Epidermal melanocyte (primary cell): ENCODE data around the gene SVOPL.
"Not testable (repeated sequence)": the region's sequence is repeated elsewhere in the genome, so short reads cannot be mapped to it uniquely, and the experiment has no call there.

Experiments used
- DNase-seq: peaks from one replicate; pipeline ENCODE4 v3.0.0; 2011; ENCODE audit warnings: low spot score; ENCODE audit not compliant: insufficient read length

SVOPL gene

DNA sequence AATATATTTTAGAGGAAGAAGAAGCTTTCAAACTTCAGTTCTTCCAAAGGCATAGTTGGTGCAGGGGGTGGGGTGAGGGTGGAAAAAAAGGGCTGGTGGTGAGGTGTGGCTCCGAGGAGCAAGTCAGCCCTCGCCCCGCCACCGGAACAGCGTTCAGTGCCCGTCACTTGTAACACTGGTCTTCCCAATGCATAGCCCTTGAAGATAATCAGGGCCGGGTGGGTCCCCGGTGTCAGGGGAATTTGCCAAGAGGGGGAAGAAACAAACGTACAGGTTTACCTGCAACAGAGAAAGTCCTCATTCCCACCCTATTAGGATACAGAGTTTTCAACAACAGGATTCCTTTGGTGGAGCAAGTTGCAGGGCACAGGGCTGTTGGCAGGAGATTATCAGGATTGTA, 1.5 kb downstream of the SVOPL start:
- no peak for DNase-seq

GRCh38 chr7:138698281-138698680, 2.9 kb downstream of the SVOPL start:
- DNase-seq: no peak

DNA sequence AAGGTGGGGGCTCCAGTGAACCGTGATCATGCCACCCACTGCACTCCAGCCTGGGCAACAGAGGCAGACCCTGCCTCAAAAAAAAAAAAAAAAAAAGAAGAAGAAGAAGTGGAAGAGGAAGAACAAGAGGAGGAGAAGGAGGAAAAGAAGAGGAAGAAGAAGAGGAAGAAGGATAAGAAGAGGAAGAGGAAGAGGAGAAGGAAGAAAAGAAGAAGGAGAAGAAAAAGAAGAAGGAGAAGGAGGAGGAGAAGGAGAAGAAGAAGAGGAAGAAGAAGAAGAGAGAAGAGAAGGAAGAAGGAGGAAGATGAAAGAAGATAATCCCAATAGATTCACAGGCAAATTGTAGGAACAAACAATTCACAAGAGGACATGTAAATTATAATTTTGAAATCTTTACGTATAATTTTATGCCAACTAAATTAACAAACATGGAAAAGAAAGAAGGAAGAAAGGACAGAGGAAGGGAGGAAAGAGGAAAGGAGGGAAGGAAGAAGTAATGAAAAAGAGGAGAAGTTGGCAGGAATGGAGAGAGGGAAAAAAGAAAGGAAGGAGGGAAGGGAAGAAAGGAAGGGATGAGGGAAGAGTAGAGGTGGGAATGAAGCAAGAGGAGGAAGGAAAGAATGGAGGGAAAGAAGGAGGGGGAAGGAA, 3.5 kb downstream of the SVOPL start:
- DNase-seq: no peak

DNA sequence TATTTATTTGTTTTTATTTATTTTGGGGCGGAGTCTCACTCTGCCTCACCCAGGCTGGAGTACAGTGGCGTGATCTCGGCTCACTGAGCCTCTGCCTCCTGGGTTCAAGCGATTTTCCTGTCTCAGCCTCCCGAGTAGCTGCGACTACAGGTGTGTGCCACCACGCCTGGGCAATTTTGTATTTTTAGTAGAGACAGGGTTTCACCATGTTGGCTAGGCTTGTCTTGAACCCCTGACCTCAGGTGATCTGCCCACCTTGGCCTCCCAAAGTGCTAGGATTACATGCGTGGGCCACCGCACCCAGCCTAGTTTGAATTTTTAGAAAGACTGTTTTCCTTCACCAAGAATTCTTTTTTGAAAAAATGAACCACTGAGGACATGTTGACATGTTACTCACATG, 5.4 kb downstream of the SVOPL start:
- DNase-seq: not testable (repeated sequence)

DNA sequence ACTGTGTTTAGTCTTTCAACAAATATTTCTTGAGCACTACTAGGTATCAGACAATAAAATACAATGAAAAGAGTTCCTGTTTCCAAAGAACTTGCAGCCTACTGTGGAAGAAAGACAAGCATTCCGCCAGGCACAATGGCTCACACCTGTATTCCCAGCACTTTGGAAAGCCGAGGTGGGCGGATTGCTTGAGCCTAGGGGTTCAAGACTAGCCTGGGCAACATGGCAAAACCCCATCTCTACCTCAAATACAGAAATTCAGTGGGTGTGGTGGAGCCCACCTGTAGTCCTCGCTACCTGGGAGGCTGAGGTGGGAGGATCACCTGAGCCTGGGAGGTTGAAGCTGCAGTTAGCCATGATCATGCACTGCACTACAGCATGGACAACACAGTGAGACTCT, 6.1 kb downstream of the SVOPL start:
- no peak for DNase-seq

GRCh38 chr7:138691178-138691577, 10.0 kb downstream of the SVOPL start:
- no peak for DNase-seq

DNA sequence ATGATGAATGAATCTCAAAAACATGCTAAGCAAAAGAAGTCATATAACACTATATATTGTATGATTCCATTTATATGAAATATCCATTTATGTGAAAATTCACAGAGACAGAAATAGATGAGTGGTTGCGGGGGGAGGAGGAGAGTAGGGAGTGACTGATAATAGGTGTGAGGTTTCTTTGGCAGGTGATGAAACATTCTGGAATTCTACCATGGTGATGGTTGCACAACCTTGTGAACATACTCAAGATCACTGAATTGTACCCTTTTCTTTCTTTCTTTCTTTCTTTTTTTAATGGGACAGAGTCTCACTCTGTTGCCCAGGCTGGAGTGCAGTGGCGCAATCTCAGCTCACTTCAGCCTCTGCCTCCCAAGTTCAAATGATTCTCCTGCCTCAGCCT, 10.7 kb downstream of the SVOPL start:
- DNase-seq: no peak

DNA sequence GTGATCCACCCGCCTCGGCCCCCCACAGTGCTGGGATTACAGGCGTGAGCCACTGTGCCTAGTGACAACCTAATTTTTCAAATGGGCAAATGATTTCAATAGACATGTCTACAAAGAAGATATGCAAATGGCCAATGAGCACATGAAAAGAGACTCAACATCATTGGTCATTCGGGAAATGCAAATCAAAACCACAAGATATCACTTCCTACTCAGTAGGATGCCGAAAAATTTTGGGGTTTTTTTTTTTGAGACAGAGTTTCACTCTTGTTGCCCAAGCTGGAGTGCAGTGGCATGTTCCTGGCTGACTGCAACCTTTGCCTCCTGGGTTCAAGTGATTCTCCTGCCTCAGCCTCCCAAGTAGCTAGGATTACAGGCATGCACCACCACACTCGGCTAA, 13.1 kb downstream of the SVOPL start:
- DNase-seq: not testable (repeated sequence)

GRCh38 chr7:138684340-138684739, 16.8 kb downstream of the SVOPL start:
- DNase-seq: no peak

DNA sequence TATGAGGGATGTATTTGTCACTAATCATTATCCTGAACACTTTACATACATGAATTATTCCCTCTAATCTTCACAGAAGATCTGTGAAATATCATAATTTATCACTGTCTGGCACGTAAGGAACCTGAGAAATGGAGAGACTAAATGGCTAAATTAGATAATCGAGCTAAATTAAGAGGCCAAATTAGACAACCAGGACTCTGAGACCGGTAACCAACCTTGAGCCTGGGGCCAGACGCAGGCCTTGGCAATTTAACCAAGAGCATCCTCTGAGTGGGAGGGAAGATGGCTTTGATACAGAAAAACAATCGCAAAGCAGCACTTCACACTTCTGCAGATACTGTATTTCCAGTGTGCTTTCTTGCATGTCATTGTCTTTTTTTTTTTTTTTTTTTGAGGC, 21.4 kb downstream of the SVOPL start:
- DNase-seq: no peak

- DNase-seq: no peak
Observed at GRCh38 chr7:138670594-138670993, 30.6 kb downstream of the SVOPL start.

DNA sequence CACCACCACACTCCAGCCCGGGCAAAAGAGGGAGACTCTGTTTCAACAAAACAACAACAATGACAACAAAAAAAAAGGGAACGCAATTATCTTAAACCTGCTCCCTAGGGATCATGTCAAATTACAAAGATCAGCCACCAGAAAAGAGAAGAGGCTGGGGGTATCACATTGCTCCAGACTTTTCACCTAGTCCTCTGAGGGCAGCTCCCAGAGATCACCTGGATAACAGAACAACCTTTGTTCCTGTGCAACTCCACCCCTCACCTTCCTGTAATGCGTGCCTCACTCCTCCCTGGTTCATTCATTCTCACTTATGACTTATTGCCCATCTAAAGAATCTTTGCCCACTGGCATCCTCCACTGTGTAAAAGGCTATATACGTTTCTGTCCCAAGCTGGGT, 31.8 kb downstream of the SVOPL start:
- DNase-seq: no peak

DNA sequence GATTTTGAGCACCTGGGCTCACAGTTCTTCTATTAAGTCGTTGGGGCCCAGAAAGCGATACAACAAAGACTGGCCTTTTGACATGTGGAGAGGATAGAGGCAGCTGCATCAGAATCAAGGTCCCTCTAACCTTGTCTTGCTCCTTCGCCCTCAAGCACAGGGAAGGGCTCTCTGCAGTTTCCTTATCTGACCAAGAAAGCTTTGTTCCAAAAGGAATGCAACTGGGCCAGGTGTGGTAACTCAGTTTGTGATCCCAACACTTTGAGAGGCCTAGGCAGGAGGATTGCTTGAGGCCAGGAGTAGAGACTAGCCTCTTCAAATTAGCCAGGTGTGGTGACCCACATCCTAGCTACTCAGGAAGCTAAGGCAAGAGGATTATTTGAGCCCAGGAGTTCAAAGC, 32.2 kb downstream of the SVOPL start:
- DNase-seq: no peak

DNA sequence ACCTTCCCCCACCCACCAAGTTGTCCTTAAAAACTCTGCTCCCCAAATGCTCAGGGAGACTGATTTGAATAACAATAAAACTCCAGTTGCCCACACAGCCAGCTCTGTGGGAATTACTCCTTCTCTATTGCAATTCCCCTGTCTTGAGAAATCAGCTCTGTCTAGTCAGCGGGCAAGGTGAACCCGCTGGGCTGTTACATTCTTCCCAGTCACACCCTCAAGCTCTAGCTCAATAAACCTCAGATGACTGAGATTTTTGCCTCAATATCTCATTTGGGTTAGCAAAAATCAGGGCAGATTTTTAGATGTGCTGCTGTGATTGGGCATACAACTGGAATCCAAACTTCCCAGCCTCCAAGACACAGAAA, 32.9 kb downstream of the SVOPL start:
- no peak for DNase-seq

GRCh38 chr7:138667535-138668228, 33.5 kb downstream of the SVOPL start:
- DNase-seq: no peak

DNA sequence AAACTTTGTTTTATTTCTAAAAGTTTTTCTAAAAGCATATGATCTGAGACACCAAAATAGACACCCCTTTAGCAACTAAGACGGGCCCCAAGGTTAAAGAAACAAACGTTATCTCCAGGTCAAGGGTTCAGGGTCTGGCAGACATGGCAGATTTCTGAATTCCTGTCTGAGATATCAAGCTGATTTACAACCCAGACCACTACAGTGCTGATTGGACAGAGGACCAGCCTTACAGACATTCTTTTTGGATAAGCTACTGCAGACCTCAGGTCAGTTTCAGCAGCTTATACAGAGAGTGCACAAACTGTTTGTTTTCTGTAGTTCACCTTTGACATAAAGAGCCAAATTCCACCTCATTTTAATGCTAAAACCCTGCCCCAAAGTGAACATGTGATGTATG, 34.8 kb downstream of the SVOPL start:
- no peak for DNase-seq

GRCh38 chr7:138665669-138666140, 35.5 kb downstream of the SVOPL start:
- no peak for DNase-seq

DNA sequence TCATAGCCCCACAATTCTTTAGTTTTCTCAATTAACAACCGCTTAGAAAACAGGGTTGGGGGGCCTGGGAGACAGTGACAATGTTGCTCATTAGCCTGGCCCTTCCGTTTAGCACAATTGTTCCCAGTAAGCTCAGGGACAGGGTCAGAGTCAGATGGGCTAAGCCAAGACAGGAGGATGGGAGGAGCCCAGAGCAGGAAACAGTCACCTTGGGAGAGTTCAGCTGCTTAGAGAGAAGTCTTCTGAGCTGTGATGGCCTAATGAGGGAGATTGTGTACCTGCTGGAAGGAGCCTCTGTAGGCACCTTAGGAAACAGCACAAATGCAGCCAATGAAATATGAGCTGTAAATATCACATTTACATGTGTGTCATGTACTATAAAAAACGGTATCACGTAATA, 35.9 kb downstream of the SVOPL start:
- DNase-seq: no peak

- DNase-seq: no peak
Observed at GRCh38 chr7:138663725-138664710, 37.1 kb downstream of the SVOPL start.

GRCh38 chr7:138662991-138663320, 38.2 kb downstream of the SVOPL start:
- DNase-seq: no peak

- DNase-seq: no peak
Observed at GRCh38 chr7:138662076-138662990, 38.8 kb downstream of the SVOPL start.
